GM06990 (cell line): Measurements from ENCODE around the gene PEX6.

Experiments
- DNase-seq: peaks from one replicate; pipeline ENCODE4 v3.0.0-alpha.2; 2011; ENCODE audit not compliant: insufficient read length; ENCODE audit errors: extremely low read depth
- H3K27me3 ChIP-seq: replicated peaks from 2 replicates; pipeline ENCODE4 v1.6.0; 2011; ENCODE audit warnings: low read length; ENCODE audit not compliant: control insufficient read depth, insufficient read depth
- H3K36me3 ChIP-seq: 2 replicates; pipeline ENCODE4 v1.5.1; 2011; ENCODE audit warnings: low read length; ENCODE audit not compliant: control insufficient read depth, insufficient read depth
- H3K4me3 ChIP-seq: replicated peaks from 2 replicates; pipeline ENCODE4 v1.5.1; 2011; ENCODE audit warnings: low read depth, mild to moderate bottlenecking, control low read depth, low read length
- TF ChIP-seq, protein P1 (sequence below): IDR thresholded peaks from 2 replicates; pipeline ENCODE4 v1.5.1; 2011; ENCODE audit warnings: low read length, control low read depth, mild to moderate bottlenecking, inconsistent platforms; ENCODE audit not compliant: insufficient read depth, poor library complexity, severe bottlenecking

The PEX6 gene

DNA sequence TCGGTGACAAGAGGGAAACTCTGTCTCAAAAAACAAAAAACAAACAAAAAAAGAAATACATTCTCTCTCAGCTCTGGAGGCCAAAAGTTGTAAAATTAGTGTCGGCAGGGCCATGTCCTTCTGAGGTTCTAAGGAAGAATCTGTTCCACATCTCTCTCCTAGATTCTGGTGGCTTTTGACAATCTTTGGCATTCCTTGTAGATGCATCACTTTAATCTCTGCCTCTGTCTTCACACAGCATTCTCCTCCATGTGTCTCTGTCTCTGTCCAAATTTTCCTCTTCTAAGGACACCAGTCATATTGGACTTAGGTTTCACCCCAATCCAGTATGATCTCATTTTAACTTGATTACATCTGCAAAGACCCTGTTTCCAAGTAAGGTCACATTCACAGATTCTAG is 14.5 kb upstream of the PEX6 start:
- Histone ChIP-seq H3K4me3 (no peak overlapping the region), H3K27me3 (no peaks in the 10 kb centered on the region), H3K36me3 (peaks cover 5% of the 10 kb centered on the region)
- TF ChIP-seq, protein P1, sequence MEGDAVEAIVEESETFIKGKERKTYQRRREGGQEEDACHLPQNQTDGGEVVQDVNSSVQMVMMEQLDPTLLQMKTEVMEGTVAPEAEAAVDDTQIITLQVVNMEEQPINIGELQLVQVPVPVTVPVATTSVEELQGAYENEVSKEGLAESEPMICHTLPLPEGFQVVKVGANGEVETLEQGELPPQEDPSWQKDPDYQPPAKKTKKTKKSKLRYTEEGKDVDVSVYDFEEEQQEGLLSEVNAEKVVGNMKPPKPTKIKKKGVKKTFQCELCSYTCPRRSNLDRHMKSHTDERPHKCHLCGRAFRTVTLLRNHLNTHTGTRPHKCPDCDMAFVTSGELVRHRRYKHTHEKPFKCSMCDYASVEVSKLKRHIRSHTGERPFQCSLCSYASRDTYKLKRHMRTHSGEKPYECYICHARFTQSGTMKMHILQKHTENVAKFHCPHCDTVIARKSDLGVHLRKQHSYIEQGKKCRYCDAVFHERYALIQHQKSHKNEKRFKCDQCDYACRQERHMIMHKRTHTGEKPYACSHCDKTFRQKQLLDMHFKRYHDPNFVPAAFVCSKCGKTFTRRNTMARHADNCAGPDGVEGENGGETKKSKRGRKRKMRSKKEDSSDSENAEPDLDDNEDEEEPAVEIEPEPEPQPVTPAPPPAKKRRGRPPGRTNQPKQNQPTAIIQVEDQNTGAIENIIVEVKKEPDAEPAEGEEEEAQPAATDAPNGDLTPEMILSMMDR = no peak
- DNase-seq = no peak

DNA sequence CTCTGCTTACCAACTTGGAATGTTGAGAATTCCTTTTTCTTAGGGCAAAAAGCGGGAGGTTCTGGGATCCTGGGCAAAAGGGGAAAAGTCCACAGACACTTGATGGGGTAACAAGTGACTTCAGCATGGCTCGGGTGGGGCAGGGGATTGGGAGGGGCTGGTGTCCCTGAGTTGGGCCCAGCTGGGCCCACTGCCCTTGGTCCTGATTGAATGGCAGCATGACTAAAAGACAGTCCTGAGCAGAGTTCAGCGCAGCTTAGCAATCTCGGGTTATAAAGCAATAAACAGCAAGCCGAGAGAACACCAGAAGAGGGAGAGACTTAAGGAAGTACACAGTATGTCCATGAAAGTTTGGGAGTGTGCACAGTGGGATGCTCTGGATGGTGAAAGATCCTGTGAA is 10.9 kb upstream of the PEX6 start:
- TF ChIP-seq, protein P1 = no peak
- H3K4me3 ChIP-seq = no peak overlapping the region
- no peaks in the 10 kb centered on the region for H3K27me3 ChIP-seq
- DNase-seq = no peak
- peaks cover 5% of the 10 kb centered on the region for H3K36me3 ChIP-seq

DNA sequence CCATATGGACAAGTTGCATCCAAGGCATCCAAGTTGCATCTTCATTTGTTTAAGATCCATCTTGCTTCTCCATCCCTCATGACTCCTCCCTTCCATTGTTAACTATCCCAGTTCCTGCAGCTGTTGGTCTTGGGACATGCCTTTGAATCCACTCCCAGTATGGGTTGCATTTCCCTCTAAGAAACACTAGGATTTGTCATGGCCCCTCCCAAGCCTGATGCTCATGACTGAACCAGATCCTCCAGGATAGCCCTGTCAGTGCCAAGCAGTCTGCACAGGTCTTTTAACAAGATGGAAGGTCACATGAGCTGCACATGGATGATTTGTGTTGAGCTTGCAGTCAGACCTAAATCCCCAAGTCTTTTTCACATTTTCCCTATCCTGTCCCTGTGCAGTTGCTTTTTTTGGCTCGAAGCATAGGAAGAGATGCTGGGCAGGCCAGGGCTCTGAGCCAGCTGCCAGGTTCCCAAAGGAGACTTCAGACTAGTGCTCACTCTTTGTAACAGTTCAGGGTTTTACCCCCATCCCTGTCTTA is 9.6 kb upstream of the PEX6 start:
- no peak for DNase-seq
- TF ChIP-seq, protein P1 = no peak
- Histone ChIP-seq H3K36me3 (peaks cover 5% of the 10 kb centered on the region), H3K4me3 (no peak overlapping the region), H3K27me3 (no peaks in the 10 kb centered on the region)

DNA sequence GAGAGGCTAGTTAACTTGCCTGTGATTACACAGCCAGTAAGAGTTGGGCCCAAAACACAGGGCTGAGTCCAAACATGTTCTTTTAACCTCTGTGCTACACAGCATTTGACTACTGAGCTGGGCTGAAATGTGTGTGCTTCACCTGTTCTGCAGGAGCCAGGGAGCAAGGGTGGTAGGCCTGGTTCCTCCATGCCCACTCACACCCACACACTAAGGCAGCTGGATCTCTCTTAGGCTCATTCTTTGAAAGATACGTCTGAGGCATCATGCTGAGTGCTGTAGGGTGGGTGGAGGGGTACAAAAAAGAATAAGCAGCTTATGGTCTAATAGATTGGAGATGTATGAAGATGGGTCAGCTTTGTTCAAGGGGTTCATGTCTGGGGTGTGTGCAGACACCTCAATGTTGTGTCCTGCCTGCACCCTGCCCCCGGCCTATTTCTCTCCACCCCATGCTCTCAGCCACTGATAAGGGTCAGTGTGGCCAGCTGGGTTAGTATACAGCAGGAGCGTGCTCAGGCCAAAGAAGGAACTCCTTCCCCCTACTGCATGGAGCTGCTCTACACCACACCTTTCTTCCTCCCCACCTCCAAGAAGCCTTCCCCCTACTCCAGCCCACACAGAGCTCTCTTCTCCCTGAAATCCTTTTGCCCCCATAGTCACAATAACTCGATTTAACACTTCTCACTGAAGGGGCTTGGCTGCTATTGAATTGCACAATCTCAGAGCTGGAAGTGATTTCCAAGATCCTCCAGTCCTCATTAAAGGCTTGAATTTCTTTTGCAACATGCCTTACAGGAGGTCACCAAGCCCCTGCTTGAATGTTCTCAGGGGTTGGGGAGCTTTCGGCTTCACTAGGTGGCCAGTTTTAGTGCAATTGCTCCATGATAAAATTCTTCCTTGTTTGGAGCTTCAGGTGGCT is 8.8 kb upstream of the PEX6 start:
- TF ChIP-seq, protein P1 = no peak
- Histone ChIP-seq H3K27me3 (no peaks in the 10 kb centered on the region), H3K36me3 (peaks cover 5% of the 10 kb centered on the region), H3K4me3 (no peak overlapping the region)
- no peak for DNase-seq

DNA sequence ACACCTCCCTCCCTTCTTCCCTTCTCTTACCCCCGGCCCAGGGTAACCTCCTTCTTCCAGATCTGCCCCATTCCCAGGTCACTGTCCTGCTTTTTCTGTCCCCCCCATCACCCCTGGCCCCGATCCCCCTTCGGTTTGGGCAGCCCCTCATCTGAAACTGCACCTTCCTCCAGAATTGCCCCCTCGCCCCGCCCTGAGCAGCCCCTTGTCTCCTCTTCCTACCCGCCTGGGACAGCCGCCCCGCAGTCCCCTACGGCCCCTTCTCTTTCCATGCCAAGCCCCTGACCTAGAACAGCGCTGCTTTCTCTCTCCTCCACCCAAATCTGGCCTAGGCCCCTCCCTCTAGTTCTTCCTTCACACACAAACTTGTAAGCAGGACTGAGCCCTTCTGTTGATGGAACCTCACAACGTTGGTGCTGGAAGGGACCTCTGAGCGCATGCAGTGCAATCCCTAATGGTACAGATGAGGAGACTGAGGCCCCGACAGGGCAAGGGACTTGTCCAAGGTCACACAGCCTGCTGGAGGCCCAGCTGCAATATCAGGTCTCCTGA is 6.0 kb upstream of the PEX6 start:
- no peak for DNase-seq
- no peaks in the 10 kb centered on the region for H3K27me3 ChIP-seq
- peak overlapping the region; percentile 83 for H3K4me3 ChIP-seq
- TF ChIP-seq, protein P1 = no peak
- peaks cover 2% of the 10 kb centered on the region for H3K36me3 ChIP-seq
